AG04450 (cell line): ENCODE measurements around the gene ATP2A3. TPM values are rescaled to one million over a fixed set of nuclear protein-coding genes. Genes with fewer than 3 reads are reported as not detected.
A peak's percentile ranks its signal among the peaks of the same experiment; 100 is the strongest.

ENCODE experiments used
- CTCF ChIA-PET: fragments of 300-600, 350-600 bp; formaldehyde crosslinking; extraction: SDS; loops from one replicate; lab custom pipeline; 2022; ENCODE audit warnings: antibody characterized with exemption, inconsistent platforms; lab: Charles Lee
- POLR2A ChIA-PET: fragments of 350-600 bp; formaldehyde crosslinking; extraction: SDS; loops from one replicate; lab custom pipeline; 2021; ENCODE audit warnings: antibody characterized with exemption, inconsistent platforms; lab: Yijun Ruan, JAX
- DNase-seq: peaks from one replicate; pipeline ENCODE4 v3.0.0-alpha.2; 2011; ENCODE audit warnings: low read depth, low spot score
- H3K27ac ChIP-seq: one replicate; pipeline ENCODE4 v1.5.1; 2012; ENCODE audit warnings: low read depth, low read length, control low read depth
- H3K27me3 ChIP-seq: one replicate; pipeline ENCODE4 v1.6.0; 2012; ENCODE audit warnings: low read length; ENCODE audit not compliant: control insufficient read depth, insufficient read depth
- H3K4me3 ChIP-seq: 2 replicates; pipeline ENCODE4 v1.5.1; 2011; ENCODE audit warnings: mild to moderate bottlenecking, low read depth, low read length, control low read depth
- H3K9me3 ChIP-seq: 2 replicates; pipeline ENCODE4 v1.5.1; 2012; ENCODE audit warnings: low read length; ENCODE audit not compliant: control insufficient read depth, insufficient read depth
- polyA plus RNA-seq: library from polyadenylated mRNA; depleted of rRNA; stranded (reverse); fragments of >200 nt; gene quantifications from 2 replicates; pipeline ENCODE4 v1.2.3, GENCODE V29; 2011
- TF ChIP-seq, protein P1 (sequence below): IDR thresholded peaks from 2 replicates; pipeline ENCODE4 v1.5.1; 2011; ENCODE audit warnings: low read depth, low read length, control low read depth, inconsistent platforms

ATP2A3 gene
- polyA plus RNA-seq, 1 experiment = 0.46 TPM

DNA sequence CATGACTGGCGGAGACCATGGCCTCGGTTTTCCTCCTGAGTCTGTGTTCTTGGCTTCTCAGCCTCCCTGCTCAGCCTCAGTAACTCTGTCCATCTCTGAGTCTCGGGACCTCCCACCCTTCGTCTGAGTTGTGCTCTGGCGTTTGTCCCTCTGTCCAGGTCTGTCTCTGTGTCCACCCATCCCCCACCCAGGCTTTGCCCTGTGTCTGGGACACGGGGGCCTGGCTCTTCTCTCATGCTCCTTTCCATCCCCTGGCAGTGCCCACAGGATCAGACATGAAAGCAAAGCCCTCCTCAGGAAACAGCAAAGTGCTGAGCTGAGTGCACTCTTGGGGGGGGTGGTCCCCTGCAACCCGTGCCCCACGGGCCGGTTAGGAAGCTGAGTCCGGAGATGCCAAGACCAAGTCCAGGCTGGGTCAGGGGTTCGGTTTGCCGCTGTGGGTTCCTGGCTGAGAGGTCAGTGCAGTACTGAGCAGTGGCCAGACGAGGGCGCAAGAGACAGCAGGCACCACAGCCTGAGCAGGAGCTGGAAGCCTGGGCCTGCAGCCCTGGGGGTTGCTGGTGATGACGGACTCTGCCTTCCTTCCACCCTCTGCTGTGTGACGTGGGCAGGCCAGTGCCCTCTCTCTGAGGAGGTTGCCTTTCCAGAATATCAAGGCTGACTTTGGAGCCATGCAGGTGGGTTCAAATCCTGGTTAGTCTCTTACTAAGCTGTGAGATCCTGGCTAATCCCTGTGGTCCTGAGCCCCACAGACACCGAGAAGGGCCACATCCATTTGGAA, 50.5 kb downstream of the ATP2A3 start:
- ChIA-PET CTCF (interaction anchor here (0.5 to 3.4 kb wide), 53 partner anchors 9 to 247 kb away, joined by 3 to 68 read pairs (median 4); partner anchors contain the start of gene NCBP3), POLR2A (no interaction called here)
- DNase-seq = peak; percentile 42
- Histone ChIP-seq H3K4me3 (no peak overlapping the region), H3K27ac (peak overlapping the region; percentile 31), H3K27me3 (peaks cover 9% of the 10 kb centered on the region), H3K9me3 (peaks cover 5% of the 10 kb centered on the region; the same call in 1 of the 2 replicates)
- TF ChIP-seq, protein P1, sequence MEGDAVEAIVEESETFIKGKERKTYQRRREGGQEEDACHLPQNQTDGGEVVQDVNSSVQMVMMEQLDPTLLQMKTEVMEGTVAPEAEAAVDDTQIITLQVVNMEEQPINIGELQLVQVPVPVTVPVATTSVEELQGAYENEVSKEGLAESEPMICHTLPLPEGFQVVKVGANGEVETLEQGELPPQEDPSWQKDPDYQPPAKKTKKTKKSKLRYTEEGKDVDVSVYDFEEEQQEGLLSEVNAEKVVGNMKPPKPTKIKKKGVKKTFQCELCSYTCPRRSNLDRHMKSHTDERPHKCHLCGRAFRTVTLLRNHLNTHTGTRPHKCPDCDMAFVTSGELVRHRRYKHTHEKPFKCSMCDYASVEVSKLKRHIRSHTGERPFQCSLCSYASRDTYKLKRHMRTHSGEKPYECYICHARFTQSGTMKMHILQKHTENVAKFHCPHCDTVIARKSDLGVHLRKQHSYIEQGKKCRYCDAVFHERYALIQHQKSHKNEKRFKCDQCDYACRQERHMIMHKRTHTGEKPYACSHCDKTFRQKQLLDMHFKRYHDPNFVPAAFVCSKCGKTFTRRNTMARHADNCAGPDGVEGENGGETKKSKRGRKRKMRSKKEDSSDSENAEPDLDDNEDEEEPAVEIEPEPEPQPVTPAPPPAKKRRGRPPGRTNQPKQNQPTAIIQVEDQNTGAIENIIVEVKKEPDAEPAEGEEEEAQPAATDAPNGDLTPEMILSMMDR = peak; percentile 98

DNA sequence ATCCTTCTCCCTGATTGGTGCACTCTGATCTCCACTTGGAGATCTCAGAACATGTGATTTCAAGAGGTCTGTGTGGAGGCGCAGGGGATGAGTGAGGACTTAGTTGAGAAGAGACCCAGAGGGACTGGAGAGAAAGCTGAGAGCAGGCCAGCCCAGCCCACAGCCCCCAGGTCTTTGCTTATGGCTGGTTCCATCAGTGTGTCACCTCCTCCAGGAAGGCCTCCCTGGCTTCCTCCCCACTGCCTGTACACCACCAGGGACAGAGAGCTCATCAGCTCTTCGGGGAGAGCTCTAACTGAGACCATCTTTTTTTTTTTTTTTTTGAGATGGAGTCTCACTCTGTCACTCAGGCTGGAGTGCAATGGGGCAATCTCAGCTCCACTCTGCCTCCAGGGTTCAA, 51.4 kb downstream of the ATP2A3 start:
- no peak for DNase-seq
- ChIA-PET CTCF (interaction anchor here (0.6 to 3.4 kb wide), 23 partner anchors 8 to 248 kb away, joined by 3 to 68 read pairs (median 7); no protein-coding TSS in a partner anchor), POLR2A (no interaction called here)

DNA sequence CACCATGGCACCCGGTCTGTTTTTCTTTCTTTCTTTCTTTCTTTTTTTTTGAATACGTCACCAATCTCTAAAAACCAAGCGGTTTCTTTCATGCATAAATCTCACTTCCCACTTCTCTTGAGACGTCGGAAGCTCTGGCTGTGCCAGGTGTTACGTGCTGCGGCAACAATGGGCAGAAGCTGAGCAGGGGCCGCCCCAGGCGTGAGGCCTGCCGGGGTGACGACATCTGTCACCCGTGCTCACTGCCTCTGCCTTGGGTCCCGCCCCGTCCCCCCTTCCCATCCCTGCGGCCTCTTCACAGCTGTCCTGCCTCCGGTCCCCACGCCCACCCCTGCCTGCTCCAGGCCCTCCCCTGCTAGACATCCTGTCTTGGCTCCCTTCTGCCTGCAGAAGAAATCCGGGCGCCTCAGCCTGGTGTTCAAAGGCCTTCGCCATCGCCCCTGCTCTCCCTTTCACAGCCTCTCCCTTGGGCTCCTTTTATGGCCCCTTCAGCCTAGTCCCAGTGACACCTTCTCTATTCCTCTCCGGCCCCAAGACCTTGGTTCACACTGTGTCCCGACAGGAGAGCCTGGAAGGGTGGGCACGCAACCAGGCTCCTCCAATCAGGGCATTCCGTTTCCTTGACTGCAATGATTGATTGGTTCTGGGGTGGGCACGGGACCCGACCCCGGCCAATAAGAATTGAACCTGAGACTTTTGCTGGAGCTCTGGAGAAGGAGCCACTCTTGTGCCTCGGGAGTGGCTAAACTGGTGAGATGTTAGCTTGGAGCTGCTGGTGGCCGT, 52.8 kb downstream of the ATP2A3 start:
- ChIA-PET POLR2A (no interaction called here), CTCF (interaction anchor here (0.9 to 1.2 kb wide), 2 partner anchors 161 to 163 kb away, joined by 3 to 5 read pairs; no protein-coding TSS in a partner anchor)
- TF ChIP-seq, protein P1 = no peak
- peaks cover 5% of the 10 kb centered on the region; the same call in 1 of the 2 replicates for H3K9me3 ChIP-seq
- DNase-seq = no peak
- no peak overlapping the region for H3K4me3 ChIP-seq
- H3K27me3 ChIP-seq = peaks cover 4% of the 10 kb centered on the region
- H3K27ac ChIP-seq = no peak overlapping the region

More for the DNA sequence above, 51.4 kb downstream of the ATP2A3 start:
- H3K4me3 ChIP-seq = no peak overlapping the region
- H3K27me3 ChIP-seq = peaks cover 9% of the 10 kb centered on the region
- H3K27ac ChIP-seq = no peak overlapping the region
- H3K9me3 ChIP-seq = peaks cover 5% of the 10 kb centered on the region; the same call in 1 of the 2 replicates
- TF ChIP-seq, protein P1 = no peak

DNA sequence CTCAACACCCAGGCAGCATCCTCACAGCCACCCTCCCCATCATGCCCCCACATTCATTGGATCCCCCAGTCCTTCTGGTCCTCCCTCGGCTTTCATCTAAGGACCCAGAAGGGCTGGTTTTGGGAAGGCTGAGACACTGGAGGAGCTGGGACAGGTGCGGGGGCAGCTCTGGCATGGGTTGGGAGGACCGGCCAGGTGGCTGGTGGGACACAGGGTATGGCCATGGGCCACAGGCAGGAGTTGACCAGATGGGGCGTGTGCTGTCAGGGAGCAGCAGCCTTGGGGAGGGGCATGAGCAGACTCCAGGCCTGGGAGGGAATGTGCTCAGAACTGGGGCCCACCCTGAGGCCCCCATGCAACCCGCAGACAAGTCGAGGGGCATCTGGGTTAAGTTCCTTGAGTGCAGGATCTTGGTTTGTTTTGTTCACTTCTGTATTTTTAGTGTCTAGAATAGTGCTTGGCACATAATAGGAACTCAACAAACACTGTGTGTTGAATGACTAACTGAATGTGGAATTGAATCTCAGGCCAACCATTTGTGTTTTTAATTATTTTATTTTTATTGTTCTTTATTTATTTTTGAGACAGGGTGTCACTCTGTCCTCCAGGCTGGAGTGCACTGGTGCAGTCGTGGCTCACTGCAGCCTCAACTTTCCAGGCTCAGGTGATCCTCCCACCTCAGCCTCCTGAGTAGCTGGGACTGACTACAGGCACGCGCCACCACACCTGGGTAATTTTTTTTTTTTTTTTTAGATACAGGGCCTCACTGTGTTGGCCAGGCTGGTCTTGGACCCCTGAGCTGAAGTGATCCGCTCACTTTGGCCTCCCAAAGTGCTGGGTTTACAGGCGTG, 53.6 kb downstream of the ATP2A3 start:
- peaks cover 4% of the 10 kb centered on the region for H3K27me3 ChIP-seq
- ChIA-PET CTCF (interaction anchor here (0.7 kb wide), 1 partner anchor 98 kb away, joined by 3 read pairs; no protein-coding TSS in a partner anchor), POLR2A (no interaction called here)
- DNase-seq = no peak
- H3K9me3 ChIP-seq = peaks cover 5% of the 10 kb centered on the region; the same call in 1 of the 2 replicates
- no peak overlapping the region for H3K27ac ChIP-seq
- no peak overlapping the region for H3K4me3 ChIP-seq
- TF ChIP-seq, protein P1 = no peak
